Thoracic aorta (tissue), 2 donors: ENCODE measurements around the gene TAOK2. TPM values are rescaled to one million over a fixed set of nuclear protein-coding genes. Genes with fewer than 3 reads are reported as not detected.

Experiments used
- ATAC-seq: fragments of 150-250 bp; one replicate; pipeline ENCODE4 v1.8.0; 2017; ENCODE audit warnings: low read depth; ENCODE audit not compliant: insufficient number of reproducible peaks, low FRiP score
- DNase-seq: peaks from one replicate; pipeline ENCODE4 v3.0.0-alpha.2; 2020; ENCODE audit warnings: low spot score
- H3K27ac ChIP-seq, 2 donors: fragments of 200-600 bp; sonication (generic); 1 replicate in 1 of 2; 2 replicates in 1 of 2; pipeline ENCODE4 v1.5.1; 2016; ENCODE audit warnings: mild to moderate bottlenecking in 2 of 2, moderate library complexity in 2 of 2
- H3K27me3 ChIP-seq: fragments of 200-600 bp; sonication (generic); replicated peaks from 2 replicates; pipeline ENCODE4 v1.6.0; 2016; ENCODE audit warnings: mild to moderate bottlenecking; ENCODE audit not compliant: insufficient read depth
- H3K36me3 ChIP-seq: fragments of 200-600 bp; sonication (generic); one replicate; pipeline ENCODE4 v1.5.1; 2016
- H3K4me1 ChIP-seq, 2 donors: fragments of 200-600 bp; sonication (generic); 1 replicate in 1 of 2; 2 replicates in 1 of 2; pipeline versions ENCODE4 v1.5.1 to v1.6.0; 2016; ENCODE audit warnings: low read depth in 2 of 2, mild to moderate bottlenecking in 1 of 2; ENCODE audit not compliant: control insufficient read depth in 1 of 2
- H3K4me3 ChIP-seq: fragments of 200-600 bp; sonication (generic); 2 replicates; pipeline ENCODE4 v1.5.1; 2016; ENCODE audit warnings: mild to moderate bottlenecking
- H3K9me3 ChIP-seq: fragments of 200-600 bp; sonication (generic); 2 replicates; pipeline ENCODE4 v1.5.1; 2016
- total RNA-seq, 2 donors: library from RNA; depleted of rRNA; stranded (reverse); fragments of >200 nt; gene quantifications; one replicate each; pipeline versions ENCODE4 v1.1.0 to v1.2.3, GENCODE V29; 2016
- TF ChIP-seq, protein P1 (sequence below): fragments of 200-600 bp; sonication (generic); IDR thresholded peaks from one replicate; pipeline ENCODE4 v1.5.1; 2019; ENCODE audit warnings: antibody characterized with exemption

Gene TAOK2
- total RNA-seq, 2 donors from 2014 or later, result 54.6 to 55.0 TPM

- no peak for ATAC-seq
- Histone ChIP-seq H3K9me3 (no peaks in the 10 kb centered on the region), H3K4me3 (no peak overlapping the region), H3K36me3 (no peaks in the 10 kb centered on the region), H3K27ac (no peak overlapping the region), H3K4me1 (peaks cover 2 to 10% of the 10 kb centered on the region in 2 donors), H3K27me3 (no peaks in the 10 kb centered on the region)
- DNase-seq, result no peak
- TF ChIP-seq, protein P1, sequence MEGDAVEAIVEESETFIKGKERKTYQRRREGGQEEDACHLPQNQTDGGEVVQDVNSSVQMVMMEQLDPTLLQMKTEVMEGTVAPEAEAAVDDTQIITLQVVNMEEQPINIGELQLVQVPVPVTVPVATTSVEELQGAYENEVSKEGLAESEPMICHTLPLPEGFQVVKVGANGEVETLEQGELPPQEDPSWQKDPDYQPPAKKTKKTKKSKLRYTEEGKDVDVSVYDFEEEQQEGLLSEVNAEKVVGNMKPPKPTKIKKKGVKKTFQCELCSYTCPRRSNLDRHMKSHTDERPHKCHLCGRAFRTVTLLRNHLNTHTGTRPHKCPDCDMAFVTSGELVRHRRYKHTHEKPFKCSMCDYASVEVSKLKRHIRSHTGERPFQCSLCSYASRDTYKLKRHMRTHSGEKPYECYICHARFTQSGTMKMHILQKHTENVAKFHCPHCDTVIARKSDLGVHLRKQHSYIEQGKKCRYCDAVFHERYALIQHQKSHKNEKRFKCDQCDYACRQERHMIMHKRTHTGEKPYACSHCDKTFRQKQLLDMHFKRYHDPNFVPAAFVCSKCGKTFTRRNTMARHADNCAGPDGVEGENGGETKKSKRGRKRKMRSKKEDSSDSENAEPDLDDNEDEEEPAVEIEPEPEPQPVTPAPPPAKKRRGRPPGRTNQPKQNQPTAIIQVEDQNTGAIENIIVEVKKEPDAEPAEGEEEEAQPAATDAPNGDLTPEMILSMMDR, result no peak
These were observed 51.5 kb downstream of the TAOK2 start for GRCh38 chr16:30025156-30025555.

DNA sequence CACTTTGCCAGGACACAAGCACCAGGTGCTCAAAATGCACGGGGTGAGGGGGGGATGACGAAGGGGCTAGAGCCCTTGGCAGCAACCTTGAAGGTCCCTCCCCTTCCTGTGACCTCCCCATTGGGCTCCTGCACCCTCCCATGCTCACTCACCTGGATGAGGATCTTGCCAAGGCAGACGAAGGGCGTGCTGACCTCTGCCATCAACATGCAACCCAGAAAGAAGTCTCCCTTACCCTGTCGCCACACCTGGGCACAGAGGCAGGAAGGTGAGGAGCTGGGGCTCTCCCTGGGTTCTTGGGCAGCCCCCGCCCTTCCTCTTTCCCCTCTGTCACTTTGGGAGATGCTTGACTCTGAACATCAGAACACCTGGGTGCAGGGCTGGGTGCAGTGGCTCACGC is 51.9 kb downstream of the TAOK2 start:
- H3K9me3 ChIP-seq, result no peaks in the 10 kb centered on the region
- H3K4me1 ChIP-seq, result peaks cover 2 to 10% of the 10 kb centered on the region in 2 donors
- no peak for ATAC-seq
- no peak overlapping the region for H3K27ac ChIP-seq
- no peak overlapping the region for H3K4me3 ChIP-seq
- no peak for DNase-seq
- H3K27me3 ChIP-seq, result no peaks in the 10 kb centered on the region
- no peaks in the 10 kb centered on the region for H3K36me3 ChIP-seq
- TF ChIP-seq, protein P1, result no peak

- no peak overlapping the region for H3K27ac ChIP-seq
- DNase-seq (no peak), ATAC-seq (no peak)
- no peak overlapping the region for H3K4me3 ChIP-seq
- no peaks in the 10 kb centered on the region for H3K36me3 ChIP-seq
- H3K4me1 ChIP-seq, result peaks cover 5 to 10% of the 10 kb centered on the region in 2 donors
- peaks cover 5% of the 10 kb centered on the region for H3K27me3 ChIP-seq
- no peaks in the 10 kb centered on the region for H3K9me3 ChIP-seq
- TF ChIP-seq, protein P1, result no peak
These were observed 52.8 kb downstream of the TAOK2 start for GRCh38 chr16:30026449-30026848.

DNA sequence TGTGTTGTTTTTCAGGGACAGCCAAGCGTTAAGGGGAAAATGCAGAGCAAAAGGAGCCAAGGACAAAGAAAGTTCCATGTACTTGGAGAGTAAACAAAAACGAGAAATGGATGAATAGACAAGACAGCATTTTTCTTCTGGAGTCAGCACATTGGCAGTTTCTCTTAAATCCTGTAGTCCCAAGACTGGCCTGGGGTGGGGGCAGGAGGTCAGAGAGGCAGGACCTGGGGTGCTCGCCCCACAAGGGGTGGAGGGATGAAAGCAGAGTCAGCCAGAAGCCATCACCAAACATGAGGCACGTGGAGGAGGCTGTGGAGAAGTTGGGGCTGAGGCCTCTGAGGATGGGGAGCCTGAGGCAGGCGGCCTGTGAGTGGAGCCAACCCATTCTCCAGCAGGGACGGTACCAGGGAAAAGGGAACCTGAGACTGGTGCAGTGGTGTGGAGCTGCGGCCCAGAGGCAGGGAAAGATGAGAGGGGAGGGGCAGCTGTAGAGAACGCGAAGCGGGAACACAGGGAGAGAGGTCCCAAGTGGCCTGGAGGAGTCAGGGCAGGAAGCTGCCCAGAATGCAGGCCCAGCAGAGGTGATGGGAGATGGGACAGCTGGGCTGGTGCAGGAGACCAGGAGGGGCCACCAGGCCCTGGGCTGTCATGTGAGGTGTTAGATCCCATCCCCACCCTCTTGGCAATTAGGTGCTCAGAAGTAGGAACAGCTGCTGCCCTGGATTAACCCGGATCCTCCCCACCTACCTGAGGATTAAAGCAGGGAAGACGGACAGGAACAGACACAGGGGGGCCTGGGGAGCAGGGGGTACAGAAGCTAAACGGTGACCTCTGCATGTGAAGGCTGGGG is 54.1 kb downstream of the TAOK2 start:
- DNase-seq (no peak), ATAC-seq (no peak)
- Histone ChIP-seq H3K27ac (no peak overlapping the region), H3K4me3 (no peak overlapping the region), H3K4me1 (peaks cover 2 to 8% of the 10 kb centered on the region in 2 donors), H3K36me3 (no peaks in the 10 kb centered on the region), H3K27me3 (peaks cover 13% of the 10 kb centered on the region), H3K9me3 (no peaks in the 10 kb centered on the region)
- TF ChIP-seq, protein P1, result no peak

GRCh38 chr16:30028438-30029076 is 54.9 kb downstream of the TAOK2 start:
- Histone ChIP-seq H3K4me1 (peaks cover 2 to 8% of the 10 kb centered on the region in 2 donors), H3K27me3 (peaks cover 19% of the 10 kb centered on the region), H3K27ac (no peak overlapping the region), H3K36me3 (no peaks in the 10 kb centered on the region), H3K4me3 (no peak overlapping the region), H3K9me3 (no peaks in the 10 kb centered on the region)
- TF ChIP-seq, protein P1, result no peak
- ATAC-seq (no peak), DNase-seq (no peak)
